GM23338 (cell line): ENCODE results near the gene C2orf68. TPM values are rescaled to one million over a fixed set of nuclear protein-coding genes. Genes with fewer than 3 reads are reported as not detected.
A peak's percentile ranks its signal among the peaks of the same experiment; 100 is the strongest.

Experiments used
- ATAC-seq: fragments of 200-7000 bp; cut with Tn5 transposase; 3 replicates; pipeline ENCODE4 v1.9.1; 2020
- DNase-seq: peaks from one replicate; pipeline ENCODE4 v3.0.0-alpha.2; 2015; ENCODE audit warnings: low spot score
- H2AFZ ChIP-seq: fragments of 200-600 bp; sonication (generic); 2 replicates; pipeline ENCODE4 v1.8.0; 2016; ENCODE audit warnings: antibody characterized with exemption, mild to moderate bottlenecking, moderate library complexity
- H3F3A ChIP-seq: fragments of 200-600 bp; sonication (generic); replicated peaks from 2 replicates; pipeline ENCODE4 v1.8.0; 2017; ENCODE audit warnings: antibody characterized with exemption, mixed run types, low read depth
- H3K27ac ChIP-seq: fragments of 200-600 bp; sonication (generic); 2 replicates; pipeline ENCODE4 v1.6.1; 2016; ENCODE audit warnings: low read depth
- H3K27me3 ChIP-seq: fragments of 200-600 bp; sonication (generic); 2 replicates; pipeline ENCODE4 v1.8.0; 2016; ENCODE audit warnings: mild to moderate bottlenecking, mixed run types, moderate library complexity; ENCODE audit not compliant: insufficient read depth
- H3K36me3 ChIP-seq: fragments of 200-600 bp; sonication (generic); 2 replicates; pipeline ENCODE4 v1.8.0; 2016; ENCODE audit warnings: mild to moderate bottlenecking; ENCODE audit not compliant: insufficient read depth
- H3K4me1 ChIP-seq: fragments of 200-600 bp; sonication (generic); 2 replicates; pipeline ENCODE4 v1.8.0; 2016; ENCODE audit warnings: mild to moderate bottlenecking, moderate library complexity; ENCODE audit not compliant: insufficient read depth
- H3K4me2 ChIP-seq: fragments of 200-600 bp; sonication (generic); 2 replicates; pipeline ENCODE4 v1.7.1; 2017; ENCODE audit warnings: mixed run types
- H3K4me3 ChIP-seq: fragments of 200-600 bp; sonication (generic); 2 replicates; pipeline ENCODE4 v1.6.1; 2016; ENCODE audit warnings: mixed run types
- H3K79me2 ChIP-seq: fragments of 200-600 bp; sonication (generic); replicated peaks from 2 replicates; pipeline ENCODE4 v1.8.0; 2017; ENCODE audit warnings: mild to moderate bottlenecking; ENCODE audit not compliant: insufficient read depth
- H3K9me2 ChIP-seq: fragments of 200-600 bp; sonication (generic); 2 replicates; pipeline ENCODE4 v1.8.0; 2017; ENCODE audit not compliant: insufficient read depth
- H4K20me1 ChIP-seq: fragments of 200-600 bp; sonication (generic); replicated peaks from 2 replicates; pipeline ENCODE4 v1.8.0; 2017; ENCODE audit warnings: mild to moderate bottlenecking; ENCODE audit not compliant: insufficient read depth
- H3K27ac Mint-ChIP-seq: 2 replicates; pipeline ENCODE4 v1.8.0; 2020; ENCODE audit warnings: inconsistent platforms, mild to moderate bottlenecking, moderate library complexity, mixed read lengths
- H3K27me3 Mint-ChIP-seq: 3 replicates; pipeline ENCODE4 v1.8.0; 2022; ENCODE audit warnings: low read depth, mild to moderate bottlenecking, moderate library complexity, mixed read lengths, inconsistent platforms; ENCODE audit not compliant: insufficient read depth, poor library complexity
- H3K36me3 Mint-ChIP-seq: 3 replicates; pipeline ENCODE4 v1.8.0; 2021; ENCODE audit warnings: low read depth, mild to moderate bottlenecking, inconsistent platforms, moderate library complexity, mixed read lengths
- H3K4me1 Mint-ChIP-seq: 3 replicates; pipeline ENCODE4 v1.8.0; 2020; ENCODE audit warnings: mild to moderate bottlenecking, inconsistent platforms, mixed read lengths
- H3K4me3 Mint-ChIP-seq: 3 replicates; pipeline ENCODE4 v1.8.0; 2021; ENCODE audit warnings: moderate library complexity, mild to moderate bottlenecking, inconsistent platforms, mixed read lengths
- H3K9me3 Mint-ChIP-seq: 3 replicates; pipeline ENCODE4 v1.8.0; 2020; ENCODE audit warnings: moderate library complexity, mild to moderate bottlenecking, inconsistent platforms, mixed read lengths
- CREB1 ChIP-seq: fragments of 250-450 bp; sonication (Bioruptor Pico); IDR thresholded peaks from 2 replicates; pipeline ENCODE4 v1.5.0; 2020; ENCODE audit warnings: low read depth, mild to moderate bottlenecking, moderate library complexity
- EZH2 ChIP-seq: fragments of 200-600 bp; sonication (generic); IDR thresholded peaks from one replicate; pipeline ENCODE4 v1.8.0; 2017; ENCODE audit warnings: antibody characterized with exemption, mild to moderate bottlenecking, low read depth; ENCODE audit not compliant: unreplicated experiment
- EZH2phosphoT487 ChIP-seq: fragments of 200-600 bp; sonication (generic); IDR thresholded peaks from one replicate; pipeline ENCODE4 v1.8.1; 2018; ENCODE audit warnings: antibody characterized with exemption; ENCODE audit not compliant: unreplicated experiment
- JUNB ChIP-seq: IDR thresholded peaks from one replicate; pipeline ENCODE4 v1.6.1; 2016; ENCODE audit warnings: antibody characterized with exemption; ENCODE audit not compliant: unreplicated experiment
- NANOG ChIP-seq: IDR thresholded peaks from 2 replicates; pipeline ENCODE4 v1.6.1; 2016; ENCODE audit warnings: antibody characterized with exemption, borderline replicate concordance
- POLR2AphosphoS5 ChIP-seq: IDR thresholded peaks from 2 replicates; pipeline ENCODE4 v1.6.1; 2016; ENCODE audit warnings: antibody characterized with exemption, low read depth
- STAT1 ChIP-seq: IDR thresholded peaks from one replicate; pipeline ENCODE4 v1.6.1; 2016; ENCODE audit warnings: antibody characterized with exemption; ENCODE audit not compliant: unreplicated experiment
- ZNF114 ChIP-seq: fragments of 250-450 bp; sonication (Bioruptor Pico); IDR thresholded peaks from 2 replicates; pipeline ENCODE4 v1.5.0; 2020; ENCODE audit warnings: mild to moderate bottlenecking, moderate library complexity
- ZNF331 ChIP-seq: fragments of 250-450 bp; sonication (Bioruptor Pico); IDR thresholded peaks from 2 replicates; pipeline ENCODE4 v1.5.0; 2020; ENCODE audit warnings: low read depth, mild to moderate bottlenecking, moderate library complexity
- polyA plus RNA-seq: library from polyadenylated mRNA; unstranded; fragments of >200 nt; fragmentation: Nextera tagmentation; extraction: Ambion mirVana; gene quantifications from 2 replicates; pipeline ENCODE4 v1.2.1, GENCODE V29; 2016
- total RNA-seq: library from RNA; depleted of rRNA; stranded (reverse); fragments of >200 nt; shearing (Covaris generic); gene quantifications from 2 replicates; pipeline ENCODE4 v1.2.3, GENCODE V29; 2014
- TF ChIP-seq, protein P1 (sequence below): IDR thresholded peaks from 2 replicates; pipeline ENCODE4 v1.6.1; 2016; ENCODE audit warnings: antibody characterized with exemption
- TF ChIP-seq, protein P2 (sequence below): fragments of 250-450 bp; sonication (Bioruptor Pico); IDR thresholded peaks from 2 replicates; pipeline ENCODE4 v1.5.0; 2020; ENCODE audit warnings: mild to moderate bottlenecking, moderate library complexity
- TF ChIP-seq, protein P3 (sequence below), 2 experiments: fragments of 200-600 bp in 1 of 2; sonication (generic) in 1 of 2; conservative IDR thresholded peaks; 2 replicates each; pipeline versions ENCODE4 v1.5.1 to v1.6.1; 2016 to 2017; ENCODE audit warnings: antibody characterized with exemption in 2 of 2, low read depth in 2 of 2, mild to moderate bottlenecking in 2 of 2, moderate library complexity in 1 of 2
- TF ChIP-seq, protein P4 (sequence below): IDR thresholded peaks from one replicate; pipeline ENCODE4 v1.6.1; 2018; ENCODE audit warnings: antibody characterized with exemption; ENCODE audit not compliant: unreplicated experiment

Gene C2orf68
- total and polyA plus RNA-seq, 2 experiments from 2014 or later = 26.8 to 76.4 TPM

DNA sequence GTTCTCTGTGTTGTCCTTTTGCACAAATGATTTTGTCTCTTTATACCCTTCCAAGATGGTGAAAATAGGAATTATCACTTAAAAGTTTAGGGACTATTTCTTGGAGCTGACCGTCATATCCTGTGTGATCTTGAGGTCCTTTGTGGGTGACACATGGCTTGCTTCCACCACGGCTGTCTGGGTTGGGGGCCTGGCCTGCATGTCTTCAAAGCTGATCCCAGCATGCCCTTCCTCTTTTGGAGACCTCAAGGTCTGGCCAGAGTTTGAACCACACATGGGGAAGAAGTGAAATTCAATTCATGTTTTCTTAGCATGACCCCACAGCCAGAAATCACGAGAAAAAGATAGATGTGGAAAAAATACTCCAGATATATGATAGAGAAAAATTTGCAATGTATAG lies 42.1 kb upstream of the C2orf68 start:
- H3K27ac ChIP-seq = peak overlapping the region; percentile 15; the same call in 1 of the 2 replicates

More for the DNA sequence above, 42.1 kb upstream of the C2orf68 start:
- DNase-seq (no peak), ATAC-seq (0 out of 3 replicates have a peak, but pooled peaks have one; percentile 24)
- Histone ChIP-seq H3K4me1 (peaks cover 7% of the 10 kb centered on the region; the same call in 1 of the 2 replicates), H4K20me1 (peaks cover 5% of the 10 kb centered on the region; the same call in 1 of the 2 replicates), H3K36me3 (peaks cover 22% of the 10 kb centered on the region), H3K27me3 (no peaks in the 10 kb centered on the region), H3K4me2 (no peak overlapping the region), H3K9me2 (no peaks in the 10 kb centered on the region), H3K4me3 (no peak overlapping the region), H3K79me2 (no peaks in the 10 kb centered on the region), H3F3A (no peaks in the 10 kb centered on the region), H2AFZ (no peak overlapping the region)
- Mint-ChIP-seq H3K36me3 (peaks cover 43% of the 10 kb centered on the region), H3K27me3 (peaks cover 1% of the 10 kb centered on the region), H3K4me3 (no peak overlapping the region), H3K27ac (peak overlapping the region; percentile 70), H3K9me3 (no peaks in the 10 kb centered on the region), H3K4me1 (peaks cover 4% of the 10 kb centered on the region; the same call in 2 of the 3 replicates)
- TF ChIP-seq STAT1 (no peak), ZNF114 (no peak), EZH2phosphoT487 (no peak), NANOG (no peak), POLR2AphosphoS5 (no peak), CREB1 (CRISPR knock-in tag) (no peak), JUNB (no peak), ZNF331 (CRISPR knock-in tag) (no peak), EZH2 (no peak)
- TF ChIP-seq, protein P1, sequence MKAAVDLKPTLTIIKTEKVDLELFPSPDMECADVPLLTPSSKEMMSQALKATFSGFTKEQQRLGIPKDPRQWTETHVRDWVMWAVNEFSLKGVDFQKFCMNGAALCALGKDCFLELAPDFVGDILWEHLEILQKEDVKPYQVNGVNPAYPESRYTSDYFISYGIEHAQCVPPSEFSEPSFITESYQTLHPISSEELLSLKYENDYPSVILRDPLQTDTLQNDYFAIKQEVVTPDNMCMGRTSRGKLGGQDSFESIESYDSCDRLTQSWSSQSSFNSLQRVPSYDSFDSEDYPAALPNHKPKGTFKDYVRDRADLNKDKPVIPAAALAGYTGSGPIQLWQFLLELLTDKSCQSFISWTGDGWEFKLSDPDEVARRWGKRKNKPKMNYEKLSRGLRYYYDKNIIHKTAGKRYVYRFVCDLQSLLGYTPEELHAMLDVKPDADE = no peak
- TF ChIP-seq, protein P2, sequence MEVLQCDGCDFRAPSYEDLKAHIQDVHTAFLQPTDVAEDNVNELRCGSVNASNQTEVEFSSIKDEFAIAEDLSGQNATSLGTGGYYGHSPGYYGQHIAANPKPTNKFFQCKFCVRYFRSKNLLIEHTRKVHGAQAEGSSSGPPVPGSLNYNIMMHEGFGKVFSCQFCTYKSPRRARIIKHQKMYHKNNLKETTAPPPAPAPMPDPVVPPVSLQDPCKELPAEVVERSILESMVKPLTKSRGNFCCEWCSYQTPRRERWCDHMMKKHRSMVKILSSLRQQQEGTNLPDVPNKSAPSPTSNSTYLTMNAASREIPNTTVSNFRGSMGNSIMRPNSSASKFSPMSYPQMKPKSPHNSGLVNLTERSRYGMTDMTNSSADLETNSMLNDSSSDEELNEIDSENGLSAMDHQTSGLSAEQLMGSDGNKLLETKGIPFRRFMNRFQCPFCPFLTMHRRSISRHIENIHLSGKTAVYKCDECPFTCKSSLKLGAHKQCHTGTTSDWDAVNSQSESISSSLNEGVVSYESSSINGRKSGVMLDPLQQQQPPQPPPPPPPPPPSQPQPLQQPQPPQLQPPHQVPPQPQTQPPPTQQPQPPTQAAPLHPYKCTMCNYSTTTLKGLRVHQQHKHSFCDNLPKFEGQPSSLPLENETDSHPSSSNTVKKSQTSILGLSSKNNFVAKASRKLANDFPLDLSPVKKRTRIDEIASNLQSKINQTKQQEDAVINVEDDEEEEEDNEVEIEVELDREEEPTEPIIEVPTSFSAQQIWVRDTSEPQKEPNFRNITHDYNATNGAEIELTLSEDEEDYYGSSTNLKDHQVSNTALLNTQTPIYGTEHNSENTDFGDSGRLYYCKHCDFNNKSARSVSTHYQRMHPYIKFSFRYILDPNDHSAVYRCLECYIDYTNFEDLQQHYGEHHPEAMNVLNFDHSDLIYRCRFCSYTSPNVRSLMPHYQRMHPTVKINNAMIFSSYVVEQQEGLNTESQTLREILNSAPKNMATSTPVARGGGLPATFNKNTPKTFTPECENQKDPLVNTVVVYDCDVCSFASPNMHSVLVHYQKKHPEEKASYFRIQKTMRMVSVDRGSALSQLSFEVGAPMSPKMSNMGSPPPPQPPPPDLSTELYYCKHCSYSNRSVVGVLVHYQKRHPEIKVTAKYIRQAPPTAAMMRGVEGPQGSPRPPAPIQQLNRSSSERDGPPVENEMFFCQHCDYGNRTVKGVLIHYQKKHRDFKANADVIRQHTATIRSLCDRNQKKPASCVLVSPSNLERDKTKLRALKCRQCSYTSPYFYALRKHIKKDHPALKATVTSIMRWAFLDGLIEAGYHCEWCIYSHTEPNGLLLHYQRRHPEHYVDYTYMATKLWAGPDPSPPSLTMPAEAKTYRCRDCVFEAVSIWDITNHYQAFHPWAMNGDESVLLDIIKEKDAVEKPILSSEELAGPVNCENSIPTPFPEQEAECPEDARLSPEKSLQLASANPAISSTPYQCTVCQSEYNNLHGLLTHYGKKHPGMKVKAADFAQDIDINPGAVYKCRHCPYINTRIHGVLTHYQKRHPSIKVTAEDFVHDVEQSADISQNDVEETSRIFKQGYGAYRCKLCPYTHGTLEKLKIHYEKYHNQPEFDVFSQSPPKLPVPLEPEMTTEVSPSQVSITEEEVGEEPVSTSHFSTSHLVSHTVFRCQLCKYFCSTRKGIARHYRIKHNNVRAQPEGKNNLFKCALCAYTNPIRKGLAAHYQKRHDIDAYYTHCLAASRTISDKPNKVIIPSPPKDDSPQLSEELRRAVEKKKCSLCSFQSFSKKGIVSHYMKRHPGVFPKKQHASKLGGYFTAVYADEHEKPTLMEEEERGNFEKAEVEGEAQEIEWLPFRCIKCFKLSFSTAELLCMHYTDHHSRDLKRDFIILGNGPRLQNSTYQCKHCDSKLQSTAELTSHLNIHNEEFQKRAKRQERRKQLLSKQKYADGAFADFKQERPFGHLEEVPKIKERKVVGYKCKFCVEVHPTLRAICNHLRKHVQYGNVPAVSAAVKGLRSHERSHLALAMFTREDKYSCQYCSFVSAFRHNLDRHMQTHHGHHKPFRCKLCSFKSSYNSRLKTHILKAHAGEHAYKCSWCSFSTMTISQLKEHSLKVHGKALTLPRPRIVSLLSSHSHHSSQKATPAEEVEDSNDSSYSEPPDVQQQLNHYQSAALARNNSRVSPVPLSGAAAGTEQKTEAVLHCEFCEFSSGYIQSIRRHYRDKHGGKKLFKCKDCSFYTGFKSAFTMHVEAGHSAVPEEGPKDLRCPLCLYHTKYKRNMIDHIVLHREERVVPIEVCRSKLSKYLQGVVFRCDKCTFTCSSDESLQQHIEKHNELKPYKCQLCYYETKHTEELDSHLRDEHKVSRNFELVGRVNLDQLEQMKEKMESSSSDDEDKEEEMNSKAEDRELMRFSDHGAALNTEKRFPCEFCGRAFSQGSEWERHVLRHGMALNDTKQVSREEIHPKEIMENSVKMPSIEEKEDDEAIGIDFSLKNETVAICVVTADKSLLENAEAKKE = no peak
- TF ChIP-seq, protein P3, sequence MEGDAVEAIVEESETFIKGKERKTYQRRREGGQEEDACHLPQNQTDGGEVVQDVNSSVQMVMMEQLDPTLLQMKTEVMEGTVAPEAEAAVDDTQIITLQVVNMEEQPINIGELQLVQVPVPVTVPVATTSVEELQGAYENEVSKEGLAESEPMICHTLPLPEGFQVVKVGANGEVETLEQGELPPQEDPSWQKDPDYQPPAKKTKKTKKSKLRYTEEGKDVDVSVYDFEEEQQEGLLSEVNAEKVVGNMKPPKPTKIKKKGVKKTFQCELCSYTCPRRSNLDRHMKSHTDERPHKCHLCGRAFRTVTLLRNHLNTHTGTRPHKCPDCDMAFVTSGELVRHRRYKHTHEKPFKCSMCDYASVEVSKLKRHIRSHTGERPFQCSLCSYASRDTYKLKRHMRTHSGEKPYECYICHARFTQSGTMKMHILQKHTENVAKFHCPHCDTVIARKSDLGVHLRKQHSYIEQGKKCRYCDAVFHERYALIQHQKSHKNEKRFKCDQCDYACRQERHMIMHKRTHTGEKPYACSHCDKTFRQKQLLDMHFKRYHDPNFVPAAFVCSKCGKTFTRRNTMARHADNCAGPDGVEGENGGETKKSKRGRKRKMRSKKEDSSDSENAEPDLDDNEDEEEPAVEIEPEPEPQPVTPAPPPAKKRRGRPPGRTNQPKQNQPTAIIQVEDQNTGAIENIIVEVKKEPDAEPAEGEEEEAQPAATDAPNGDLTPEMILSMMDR (conservative IDR thresholded peaks at IDR 0.05; ENCODE audit: low read depth in 2 of 2) = no peak
- TF ChIP-seq, protein P4, sequence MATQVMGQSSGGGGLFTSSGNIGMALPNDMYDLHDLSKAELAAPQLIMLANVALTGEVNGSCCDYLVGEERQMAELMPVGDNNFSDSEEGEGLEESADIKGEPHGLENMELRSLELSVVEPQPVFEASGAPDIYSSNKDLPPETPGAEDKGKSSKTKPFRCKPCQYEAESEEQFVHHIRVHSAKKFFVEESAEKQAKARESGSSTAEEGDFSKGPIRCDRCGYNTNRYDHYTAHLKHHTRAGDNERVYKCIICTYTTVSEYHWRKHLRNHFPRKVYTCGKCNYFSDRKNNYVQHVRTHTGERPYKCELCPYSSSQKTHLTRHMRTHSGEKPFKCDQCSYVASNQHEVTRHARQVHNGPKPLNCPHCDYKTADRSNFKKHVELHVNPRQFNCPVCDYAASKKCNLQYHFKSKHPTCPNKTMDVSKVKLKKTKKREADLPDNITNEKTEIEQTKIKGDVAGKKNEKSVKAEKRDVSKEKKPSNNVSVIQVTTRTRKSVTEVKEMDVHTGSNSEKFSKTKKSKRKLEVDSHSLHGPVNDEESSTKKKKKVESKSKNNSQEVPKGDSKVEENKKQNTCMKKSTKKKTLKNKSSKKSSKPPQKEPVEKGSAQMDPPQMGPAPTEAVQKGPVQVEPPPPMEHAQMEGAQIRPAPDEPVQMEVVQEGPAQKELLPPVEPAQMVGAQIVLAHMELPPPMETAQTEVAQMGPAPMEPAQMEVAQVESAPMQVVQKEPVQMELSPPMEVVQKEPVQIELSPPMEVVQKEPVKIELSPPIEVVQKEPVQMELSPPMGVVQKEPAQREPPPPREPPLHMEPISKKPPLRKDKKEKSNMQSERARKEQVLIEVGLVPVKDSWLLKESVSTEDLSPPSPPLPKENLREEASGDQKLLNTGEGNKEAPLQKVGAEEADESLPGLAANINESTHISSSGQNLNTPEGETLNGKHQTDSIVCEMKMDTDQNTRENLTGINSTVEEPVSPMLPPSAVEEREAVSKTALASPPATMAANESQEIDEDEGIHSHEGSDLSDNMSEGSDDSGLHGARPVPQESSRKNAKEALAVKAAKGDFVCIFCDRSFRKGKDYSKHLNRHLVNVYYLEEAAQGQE = no peak
